Superior temporal gyrus (tissue), 1 donor: ENCODE results near the gene HLA-E.
A peak's percentile ranks its signal among the peaks of the same experiment; 100 is the strongest.
"Not testable (repeated sequence)": the region's sequence is repeated elsewhere in the genome, so short reads cannot be mapped to it uniquely, and the experiment has no call there.

Experiments used
- DNase-seq: peaks from one replicate; pipeline ENCODE4 v3.0.0-alpha.2; 2016; ENCODE audit errors: extremely low spot score

Gene HLA-E

GRCh38 chr6:30489081-30490025 lies at the start of gene HLA-E:
TSS of gene HLA-E (plus strand) at chr6:30489509. CDS start at chr6:30489532, 23 bp downstream.
- DNase-seq: peak; percentile 97

- DNase-seq: no peak
Measured at GRCh38 chr6:30441171-30441570, 48.1 kb upstream of the HLA-E start.

- DNase-seq: no peak
Measured at GRCh38 chr6:30443657-30444450, 45.5 kb upstream of the HLA-E start.

- DNase-seq: no peak
Measured at GRCh38 chr6:30444451-30444742, 44.9 kb upstream of the HLA-E start.

- no peak for DNase-seq
Measured at GRCh38 chr6:30446259-30446658, 43.0 kb upstream of the HLA-E start.

GRCh38 chr6:30447237-30447636 lies 42.1 kb upstream of the HLA-E start:
- DNase-seq: no peak

DNA sequence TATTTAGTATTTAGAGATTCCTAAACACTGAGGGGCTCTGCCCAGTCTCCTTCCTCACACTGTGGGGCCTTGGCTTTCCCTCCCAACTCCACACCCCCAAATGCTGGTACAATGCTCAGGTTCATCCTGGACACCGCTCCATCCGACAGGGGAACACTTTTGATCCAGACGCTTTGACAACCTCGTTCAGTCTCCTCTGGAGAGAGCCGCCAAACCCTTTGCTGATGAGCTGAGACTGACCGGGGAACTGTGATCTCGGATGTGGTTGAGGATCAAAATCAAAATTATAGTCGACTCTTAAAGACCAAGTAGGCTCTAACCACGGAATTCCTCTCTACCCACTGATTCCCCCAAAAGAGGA lies 38.8 kb upstream of the HLA-E start:
- no peak for DNase-seq

DNA sequence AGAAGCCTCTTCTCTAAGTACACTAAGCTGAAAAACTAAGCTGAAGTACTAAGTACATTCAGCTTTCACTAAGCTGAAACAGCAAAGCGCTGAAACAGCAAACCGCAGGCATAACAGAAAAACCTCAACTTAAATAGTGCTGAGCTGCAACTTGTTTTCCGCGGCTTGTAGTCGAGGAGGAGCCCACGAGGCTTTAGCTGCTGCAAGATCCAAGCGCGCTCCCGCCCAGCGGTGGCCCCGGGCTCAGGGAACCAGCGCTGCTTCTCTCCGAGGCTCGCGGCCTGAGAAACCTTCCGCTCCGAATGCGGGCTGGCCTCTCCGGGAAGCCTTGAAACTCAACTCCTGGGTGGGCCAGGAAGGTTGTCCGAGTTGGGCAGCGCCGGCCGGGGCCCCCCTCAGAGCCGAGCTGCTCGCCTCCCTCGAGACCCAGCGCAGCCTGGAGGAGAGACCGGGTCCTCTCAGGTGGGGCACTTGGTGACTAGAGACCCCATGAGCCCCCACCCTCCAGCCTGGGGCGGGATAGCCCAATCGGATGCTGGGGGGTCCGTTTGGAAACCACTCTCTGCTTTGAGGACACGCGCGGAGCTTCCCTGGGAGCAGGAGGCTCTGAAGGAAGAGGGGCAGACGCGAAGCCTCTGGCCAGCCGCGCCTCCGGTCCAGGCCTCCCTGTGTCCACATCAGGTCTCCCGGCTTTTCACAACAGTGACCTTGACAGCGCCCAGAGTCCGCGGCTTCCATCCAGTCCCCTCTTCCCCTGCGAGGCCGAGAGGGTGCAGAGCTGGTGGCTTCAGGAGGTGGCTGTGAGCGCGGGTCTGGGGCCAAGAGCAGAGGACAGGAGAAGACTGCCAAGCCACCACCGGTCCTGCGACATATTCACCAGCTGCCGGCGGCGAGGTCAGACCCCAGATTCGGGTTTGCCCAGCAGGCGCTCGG lies 38.1 kb upstream of the HLA-E start:
- DNase-seq: peak; percentile 34

- no peak for DNase-seq
Measured at GRCh38 chr6:30452736-30453507, 36.4 kb upstream of the HLA-E start.

GRCh38 chr6:30453508-30454116 lies 35.7 kb upstream of the HLA-E start:
- peak; percentile 80 for DNase-seq

DNA sequence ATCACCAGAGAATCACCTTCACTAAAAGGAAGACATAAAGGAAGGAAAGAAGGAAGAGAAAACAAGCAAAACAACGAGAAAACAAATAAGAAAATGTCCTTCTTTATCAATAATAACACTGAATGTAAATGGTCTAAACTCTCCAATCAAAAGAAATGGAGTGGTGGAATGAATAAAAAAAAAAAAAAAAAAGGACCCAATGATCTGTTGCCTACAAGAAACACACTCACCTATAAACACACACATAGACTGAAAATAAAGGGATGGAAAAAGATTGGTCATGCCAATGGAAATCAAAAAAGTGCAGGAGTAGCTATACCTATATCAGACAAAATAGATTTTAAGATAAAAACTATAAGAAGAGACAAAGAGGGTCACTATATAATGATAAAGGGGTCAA lies 30.2 kb upstream of the HLA-E start:
- no peak for DNase-seq

- DNase-seq: no peak
Measured at GRCh38 chr6:30461055-30461454, 28.3 kb upstream of the HLA-E start.

DNA sequence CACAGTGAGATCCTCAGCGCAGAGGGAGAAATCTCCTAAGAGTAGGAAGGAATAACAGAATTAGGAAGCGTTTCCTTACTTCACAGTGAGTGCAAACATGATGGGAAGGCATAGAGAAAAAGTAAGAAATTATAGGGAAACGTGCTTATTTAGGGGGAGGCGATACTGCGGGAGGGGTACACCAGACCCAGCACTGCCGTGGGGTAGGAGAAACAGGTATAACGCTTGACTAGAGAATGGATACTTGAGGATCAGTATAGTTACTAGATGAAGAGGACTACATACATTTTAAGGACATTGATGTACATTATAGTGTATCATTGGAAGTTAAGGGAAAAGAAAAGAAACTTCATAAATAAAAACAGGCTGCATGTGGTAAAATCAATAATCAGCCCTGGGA lies 26.8 kb upstream of the HLA-E start:
- DNase-seq: no peak

DNA sequence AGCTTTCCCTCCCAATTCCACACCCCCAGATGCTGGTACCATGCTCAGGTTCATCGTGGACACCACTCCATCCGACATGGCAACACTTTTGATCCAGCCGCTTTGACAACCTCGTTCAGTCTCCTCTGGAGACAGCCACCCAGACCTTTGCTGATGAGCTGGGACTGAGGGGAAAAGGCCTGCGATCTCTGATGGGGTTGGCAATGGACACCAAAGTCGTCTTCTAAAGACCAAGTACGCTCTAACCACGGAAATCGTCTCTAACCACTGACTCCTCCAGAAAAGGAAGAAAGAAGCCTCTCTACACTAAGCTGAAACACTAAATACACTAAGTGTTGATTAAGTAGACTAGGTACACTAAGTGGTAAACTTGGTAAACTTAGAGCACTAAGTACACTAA lies 26.1 kb upstream of the HLA-E start:
- no peak for DNase-seq

DNA sequence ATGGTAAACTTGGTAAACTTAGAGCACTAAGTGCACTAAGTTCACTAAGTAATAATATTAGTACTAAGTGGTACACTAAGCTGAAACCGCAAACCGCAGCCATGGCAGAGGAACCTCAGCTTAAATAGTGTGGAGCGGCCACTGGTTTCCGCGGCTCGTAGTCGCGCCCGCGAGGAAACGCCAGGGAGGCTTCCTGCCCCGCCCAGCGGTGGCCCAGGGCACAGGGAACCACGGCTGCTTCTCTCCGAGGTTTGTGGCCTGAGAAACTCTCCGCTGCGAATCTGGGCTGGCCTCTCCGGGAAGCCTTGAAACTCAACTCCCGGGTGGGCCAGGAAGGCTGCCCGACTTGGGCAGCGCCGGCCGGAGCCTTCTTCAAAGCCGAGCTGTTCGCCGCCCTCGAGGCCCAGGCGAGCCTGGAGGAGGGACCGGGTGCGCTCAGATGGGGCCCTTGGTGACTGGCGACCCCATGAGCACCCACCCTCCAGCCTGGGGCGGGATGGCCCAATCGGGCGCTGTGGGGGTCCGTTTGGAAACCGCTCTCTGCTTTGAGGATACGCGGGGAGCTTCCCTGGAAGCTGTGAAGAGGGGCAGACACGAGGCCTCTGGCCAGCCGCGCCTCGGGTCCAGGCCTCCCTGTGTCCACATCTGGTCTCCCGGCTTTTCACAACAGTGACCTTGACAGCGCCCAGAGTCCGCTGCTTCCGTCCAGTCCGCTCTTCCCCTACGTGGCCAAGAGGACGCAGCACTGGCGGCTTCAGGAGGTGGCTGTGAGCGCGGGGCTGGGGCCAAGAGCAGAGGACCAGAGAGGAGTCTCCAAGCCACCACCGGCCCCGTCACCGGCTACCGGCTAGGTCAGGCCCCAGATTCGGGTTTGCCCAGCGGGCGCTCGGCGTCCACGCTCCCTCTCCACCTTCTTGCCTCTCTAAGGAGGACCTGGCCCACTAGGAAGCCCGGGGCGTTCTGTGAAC lies 25.4 kb upstream of the HLA-E start:
- DNase-seq: no peak

DNA sequence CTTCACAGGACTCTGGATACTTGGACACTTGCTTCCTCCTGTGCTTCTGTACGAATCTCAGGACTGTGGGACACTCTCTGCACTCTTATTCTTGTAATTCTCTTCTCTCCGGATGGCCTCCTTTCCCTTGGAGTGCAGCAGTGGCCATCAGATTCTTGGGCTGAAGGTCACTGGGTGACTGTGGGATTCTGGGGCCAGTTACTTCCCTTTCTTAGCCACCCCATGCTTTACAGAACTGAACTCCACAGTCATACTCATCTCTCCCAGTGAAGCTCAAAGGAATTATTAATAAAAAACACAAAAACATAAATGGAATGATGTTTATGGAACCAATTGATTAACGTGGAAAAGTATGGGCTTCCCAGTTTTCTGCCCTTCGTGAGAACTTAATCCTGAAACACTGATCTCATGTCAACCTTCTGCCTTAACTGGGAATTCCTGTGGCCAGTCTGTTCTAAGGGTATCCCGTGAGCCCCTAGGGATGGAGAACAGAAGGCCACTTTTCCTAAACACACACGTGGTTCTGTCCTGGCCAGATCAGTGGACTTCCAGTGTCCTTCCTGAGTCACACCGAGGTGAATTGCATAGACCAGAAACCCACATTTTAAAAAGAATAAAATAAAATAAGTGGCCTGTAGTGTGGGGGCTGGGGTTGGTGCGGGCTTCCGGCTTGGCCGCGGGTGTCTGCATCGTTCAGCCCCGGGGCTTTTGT lies 23.6 kb upstream of the HLA-E start:
- no peak for DNase-seq

- no peak for DNase-seq
Measured at GRCh38 chr6:30470968-30471367, 18.3 kb upstream of the HLA-E start.

DNA sequence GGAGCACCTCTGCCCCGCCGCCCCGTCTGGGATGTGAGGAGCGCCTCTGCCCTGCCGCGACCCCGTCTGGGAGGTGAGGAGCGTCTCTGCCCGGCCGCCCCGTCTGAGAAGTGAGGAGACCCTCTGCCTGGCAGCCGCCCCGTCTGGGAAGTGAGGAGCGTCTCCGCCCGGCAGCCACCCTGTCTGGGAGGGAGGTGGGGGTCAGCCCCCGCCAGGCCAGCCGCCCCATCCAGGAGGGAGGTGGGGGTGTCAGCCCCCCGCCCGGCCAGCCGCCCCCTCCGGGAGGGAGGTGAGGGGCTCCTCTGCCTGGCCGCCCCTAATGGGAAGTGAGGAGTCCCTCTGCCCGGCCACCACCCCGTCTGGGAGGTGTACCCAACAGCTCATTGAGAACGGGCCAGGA lies 14.2 kb upstream of the HLA-E start:
- not testable (repeated sequence) for DNase-seq
